Mammary epithelial cell (primary cell): Measurements from ENCODE around the gene IGFBP6.

ENCODE experiments used
- EZH2 ChIP-seq: IDR thresholded peaks from 2 replicates; pipeline ENCODE4 v1.6.1; 2012; ENCODE audit warnings: low read length, inconsistent platforms, borderline replicate concordance
- TF ChIP-seq, protein P1 (sequence below), 2 donors: IDR thresholded peaks in 1 of 2; conservative IDR thresholded peaks in 1 of 2; 2 replicates each; pipeline ENCODE4 v1.5.1; 2011 to 2012; ENCODE audit warnings: inconsistent platforms in 2 of 2, low read length in 2 of 2, mild to moderate bottlenecking in 2 of 2, control low read depth in 1 of 2, low read depth in 1 of 2; ENCODE audit not compliant: insufficient read depth in 1 of 2; ENCODE audit errors: extremely low read depth in 1 of 2

GRCh38 chr12:53067993-53068770 is 29.3 kb upstream of the IGFBP6 start:
- TF ChIP-seq, protein P1, sequence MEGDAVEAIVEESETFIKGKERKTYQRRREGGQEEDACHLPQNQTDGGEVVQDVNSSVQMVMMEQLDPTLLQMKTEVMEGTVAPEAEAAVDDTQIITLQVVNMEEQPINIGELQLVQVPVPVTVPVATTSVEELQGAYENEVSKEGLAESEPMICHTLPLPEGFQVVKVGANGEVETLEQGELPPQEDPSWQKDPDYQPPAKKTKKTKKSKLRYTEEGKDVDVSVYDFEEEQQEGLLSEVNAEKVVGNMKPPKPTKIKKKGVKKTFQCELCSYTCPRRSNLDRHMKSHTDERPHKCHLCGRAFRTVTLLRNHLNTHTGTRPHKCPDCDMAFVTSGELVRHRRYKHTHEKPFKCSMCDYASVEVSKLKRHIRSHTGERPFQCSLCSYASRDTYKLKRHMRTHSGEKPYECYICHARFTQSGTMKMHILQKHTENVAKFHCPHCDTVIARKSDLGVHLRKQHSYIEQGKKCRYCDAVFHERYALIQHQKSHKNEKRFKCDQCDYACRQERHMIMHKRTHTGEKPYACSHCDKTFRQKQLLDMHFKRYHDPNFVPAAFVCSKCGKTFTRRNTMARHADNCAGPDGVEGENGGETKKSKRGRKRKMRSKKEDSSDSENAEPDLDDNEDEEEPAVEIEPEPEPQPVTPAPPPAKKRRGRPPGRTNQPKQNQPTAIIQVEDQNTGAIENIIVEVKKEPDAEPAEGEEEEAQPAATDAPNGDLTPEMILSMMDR (conservative IDR thresholded peaks at IDR 0.05 in 1 of 2, IDR thresholded peaks at IDR 0.05 in 1 of 2; ENCODE audit: extremely low read depth in 1 of 2, insufficient read depth in 1 of 2, low read depth in 1 of 2, low read length in 2 of 2), result no peak
- no peak for TF ChIP-seq EZH2
